Hematopoietic multipotent progenitor cell treated with erythropoietin and hydrocortisone succinate and interleukin-3 and kit ligand, for 6 days (in vitro differentiated cells): ENCODE data around the gene GLB1L2.
"Not testable (repeated sequence)": the region's sequence is repeated elsewhere in the genome, so short reads cannot be mapped to it uniquely, and the experiment has no call there.

Experiments used
- DNase-seq: peaks from one replicate; pipeline ENCODE4 v3.0.0-alpha.2; 2015

The GLB1L2 gene

DNA sequence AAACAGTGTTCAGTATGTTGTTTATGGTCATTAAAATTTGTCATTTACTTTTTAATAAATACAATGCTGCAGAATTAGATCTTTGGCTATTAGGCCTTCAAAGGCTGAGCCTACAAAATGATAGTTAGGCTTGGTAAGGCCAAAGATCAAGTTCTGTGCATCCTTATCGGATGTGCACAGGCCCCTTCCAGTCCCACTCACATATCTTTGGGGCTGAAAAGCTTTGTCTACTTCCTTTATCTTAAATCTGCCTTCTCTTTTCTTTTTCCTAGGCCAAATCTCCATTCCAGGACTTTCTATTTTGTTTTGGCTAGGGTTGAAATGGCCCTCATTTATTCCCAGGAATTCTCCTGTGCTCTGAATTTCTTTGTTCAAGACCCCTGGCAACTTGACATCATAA is 3.4 kb upstream of the GLB1L2 start:
- DNase-seq: no peak

DNA sequence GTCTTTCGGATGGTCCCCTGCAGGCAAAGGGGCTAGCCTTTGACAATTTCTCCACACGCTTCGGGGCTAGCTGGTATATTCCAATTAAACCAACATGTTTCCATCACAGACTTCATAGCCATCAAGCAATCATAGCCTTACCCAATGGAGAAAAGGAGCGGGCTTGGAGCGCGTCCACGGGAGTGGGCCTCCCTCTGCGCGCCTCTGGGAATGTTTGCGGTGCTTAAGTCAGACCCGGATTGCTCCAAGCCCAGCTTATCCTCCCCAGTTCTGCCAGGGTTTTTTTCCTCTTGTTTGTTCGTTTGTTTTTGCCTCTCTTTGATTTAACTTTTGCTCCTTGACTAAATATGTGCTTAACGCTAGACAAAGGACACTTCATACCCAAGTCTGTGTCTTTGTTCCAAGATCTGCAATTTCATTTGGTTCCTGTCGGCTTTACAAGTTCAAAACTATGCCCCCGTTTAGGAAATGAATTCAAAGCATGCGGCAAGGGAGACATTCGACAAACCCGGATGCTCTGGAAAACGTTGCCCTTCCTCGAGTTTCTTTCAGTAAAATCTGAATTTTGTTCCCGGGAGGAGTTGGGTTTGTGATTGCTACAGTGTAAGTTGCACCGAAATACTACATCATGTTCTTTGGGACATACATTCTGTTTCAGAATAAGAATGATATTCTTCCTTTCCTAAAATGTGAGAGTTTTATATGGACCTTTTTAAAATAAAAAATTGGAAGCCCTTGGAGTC is 1.0 kb upstream of the GLB1L2 start:
- DNase-seq: no peak

GRCh38 chr11:134332189-134332631 is 422 bp downstream of the GLB1L2 start:
- peak; percentile 21 for DNase-seq

DNA sequence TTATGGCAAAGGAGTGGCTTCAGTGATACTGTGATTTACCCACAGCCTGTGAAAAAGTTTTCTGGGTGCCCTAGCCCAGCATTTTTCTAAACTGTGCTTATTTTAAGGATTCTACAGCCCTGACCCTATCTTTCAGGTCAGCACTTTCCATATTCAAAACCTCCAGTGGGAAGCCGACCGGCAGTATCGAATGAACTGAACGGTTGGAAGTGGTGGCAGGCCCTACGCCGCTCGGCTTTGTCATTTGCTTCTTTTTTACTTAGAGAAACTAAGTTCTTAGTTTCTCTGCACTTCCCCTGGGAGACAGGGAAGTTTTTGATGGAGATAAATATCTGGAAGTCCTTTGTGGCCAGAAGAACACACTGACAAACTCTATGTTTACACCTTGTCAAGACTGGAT is 994 bp downstream of the GLB1L2 start:
- no peak for DNase-seq

DNA sequence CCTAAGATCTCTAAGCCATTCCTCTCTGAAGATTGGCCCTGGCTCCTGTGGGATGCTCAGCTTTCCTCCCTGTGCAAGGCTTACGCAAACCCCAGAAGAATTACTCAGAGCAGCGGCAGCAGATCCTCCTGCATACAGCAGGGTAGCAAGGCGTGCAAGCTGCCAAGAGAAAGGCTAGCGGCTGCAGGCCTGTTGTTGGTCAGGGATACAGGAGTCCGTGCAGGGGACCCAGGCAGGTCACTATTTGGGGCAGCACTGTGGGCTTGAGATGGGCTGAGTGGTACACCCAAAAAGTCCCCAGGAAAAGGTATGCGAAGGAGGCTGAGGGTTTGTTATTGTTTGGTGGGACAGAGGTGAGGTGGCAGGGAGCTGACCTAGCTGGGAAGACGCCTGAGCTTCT is 1.5 kb downstream of the GLB1L2 start:
- DNase-seq: no peak

DNA sequence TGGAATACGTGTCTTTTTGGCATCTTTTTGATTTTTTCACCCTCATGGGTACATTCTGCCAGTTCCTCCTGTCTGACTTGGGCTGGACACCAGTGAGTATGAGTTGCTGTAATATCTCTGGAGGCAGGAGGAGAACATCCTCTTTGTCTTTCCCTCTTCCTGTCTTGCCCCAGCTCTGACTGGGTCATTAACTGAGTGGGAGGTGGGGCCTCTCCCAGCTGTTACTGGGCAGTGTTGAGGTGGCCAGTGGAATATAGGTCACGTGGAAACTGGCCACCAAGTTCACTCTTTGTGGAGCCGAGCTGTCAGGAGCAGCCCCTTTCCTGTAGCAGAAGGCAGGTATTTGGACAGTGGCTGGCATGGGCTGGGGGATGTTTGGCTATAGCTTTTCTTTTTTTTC is 2.2 kb downstream of the GLB1L2 start:
- DNase-seq: no peak

- no peak for DNase-seq
Measured at GRCh38 chr11:134334796-134335571, 3.2 kb downstream of the GLB1L2 start.

GRCh38 chr11:134337051-134337450 is 5.3 kb downstream of the GLB1L2 start:
- DNase-seq: no peak

DNA sequence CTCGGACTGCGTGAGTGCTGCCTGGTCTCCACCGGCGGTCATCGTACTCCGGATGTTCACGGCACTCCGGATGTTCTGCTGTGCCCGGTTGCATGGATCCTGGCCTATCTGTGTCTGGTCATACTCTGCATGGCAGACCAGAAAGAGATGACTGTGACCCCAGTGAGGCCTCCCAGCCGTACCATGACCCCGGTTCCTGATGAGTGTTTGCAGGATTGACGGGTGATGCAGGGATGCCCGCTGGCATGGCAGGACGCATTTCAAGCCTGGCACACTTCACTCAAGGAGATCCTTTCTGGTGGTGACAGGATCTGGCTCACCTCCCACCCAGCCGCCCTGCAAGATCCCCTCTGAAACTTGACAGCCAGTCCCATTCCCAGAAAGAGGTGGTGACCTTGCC is 6.3 kb downstream of the GLB1L2 start:
- DNase-seq: no peak

DNA sequence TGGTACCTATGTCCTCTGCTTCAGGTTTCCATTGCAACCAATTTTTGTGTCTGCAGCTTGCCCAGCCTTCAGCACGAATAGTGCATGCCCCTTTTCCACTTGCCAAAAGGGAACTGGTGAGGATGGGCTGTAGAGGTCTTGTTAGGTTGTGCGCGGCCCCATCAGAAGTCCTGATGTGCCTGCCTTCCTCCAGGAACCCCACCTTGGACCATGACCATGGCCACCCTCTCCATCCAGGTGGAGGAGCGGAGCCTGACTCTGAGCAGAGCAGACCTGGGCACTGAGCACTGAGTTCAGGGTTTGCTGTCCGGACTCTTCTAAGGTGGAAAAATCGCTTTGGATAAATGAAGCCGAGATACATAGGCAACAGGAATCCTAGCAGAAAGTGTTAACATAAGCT is 6.9 kb downstream of the GLB1L2 start:
- DNase-seq: no peak

DNA sequence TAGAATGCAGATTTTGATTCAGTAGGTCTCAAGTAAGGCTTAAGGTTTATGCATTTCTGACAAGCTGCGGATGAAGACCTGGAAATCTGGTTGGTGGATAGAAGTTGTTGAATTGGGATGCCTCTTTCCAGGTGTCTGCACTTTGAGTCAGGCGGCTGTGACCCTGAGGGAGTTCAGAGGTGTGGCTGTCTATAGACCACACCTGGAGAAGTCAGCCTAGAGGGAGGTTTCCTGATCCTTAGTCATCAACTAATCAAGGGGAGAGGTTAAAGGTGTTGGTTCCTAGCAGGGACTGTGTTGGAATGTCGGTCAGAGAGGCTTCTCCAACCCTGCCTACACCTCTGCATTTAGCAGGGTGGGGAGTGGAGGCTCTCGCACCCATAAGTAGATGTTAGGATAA is 8.0 kb downstream of the GLB1L2 start:
- DNase-seq: no peak

DNA sequence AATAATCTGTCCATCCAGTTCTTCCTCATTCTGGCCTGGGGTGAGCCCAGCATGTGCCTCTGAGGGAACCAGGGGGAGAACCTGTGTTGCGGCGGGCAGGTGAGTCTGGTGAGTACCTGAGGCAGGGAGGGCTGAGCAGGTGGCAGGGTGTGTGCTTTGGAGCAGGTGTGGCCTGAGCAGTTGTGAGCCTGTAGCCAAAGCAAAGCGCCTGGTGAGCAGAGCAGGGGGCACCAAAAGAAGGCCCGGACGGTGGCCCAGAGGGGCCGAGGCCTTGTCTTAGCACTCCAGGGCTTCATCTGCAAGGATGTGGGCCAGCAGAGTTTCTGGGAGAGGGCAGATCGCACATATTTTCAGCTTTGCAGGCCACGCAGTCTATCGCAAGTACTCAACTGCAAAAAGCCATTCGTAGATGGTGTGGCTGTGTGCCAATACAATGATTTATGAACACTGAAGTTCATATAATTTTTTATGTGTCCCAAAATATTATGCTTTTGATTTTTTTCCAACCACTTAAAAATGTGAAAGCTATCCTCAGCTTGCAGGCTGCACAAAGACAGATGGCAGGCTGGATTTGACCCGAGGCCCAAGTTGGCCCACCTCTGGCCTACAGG is 8.7 kb downstream of the GLB1L2 start:
- no peak for DNase-seq

- no peak for DNase-seq
Measured at GRCh38 chr11:134341805-134342571, 10.2 kb downstream of the GLB1L2 start.

DNA sequence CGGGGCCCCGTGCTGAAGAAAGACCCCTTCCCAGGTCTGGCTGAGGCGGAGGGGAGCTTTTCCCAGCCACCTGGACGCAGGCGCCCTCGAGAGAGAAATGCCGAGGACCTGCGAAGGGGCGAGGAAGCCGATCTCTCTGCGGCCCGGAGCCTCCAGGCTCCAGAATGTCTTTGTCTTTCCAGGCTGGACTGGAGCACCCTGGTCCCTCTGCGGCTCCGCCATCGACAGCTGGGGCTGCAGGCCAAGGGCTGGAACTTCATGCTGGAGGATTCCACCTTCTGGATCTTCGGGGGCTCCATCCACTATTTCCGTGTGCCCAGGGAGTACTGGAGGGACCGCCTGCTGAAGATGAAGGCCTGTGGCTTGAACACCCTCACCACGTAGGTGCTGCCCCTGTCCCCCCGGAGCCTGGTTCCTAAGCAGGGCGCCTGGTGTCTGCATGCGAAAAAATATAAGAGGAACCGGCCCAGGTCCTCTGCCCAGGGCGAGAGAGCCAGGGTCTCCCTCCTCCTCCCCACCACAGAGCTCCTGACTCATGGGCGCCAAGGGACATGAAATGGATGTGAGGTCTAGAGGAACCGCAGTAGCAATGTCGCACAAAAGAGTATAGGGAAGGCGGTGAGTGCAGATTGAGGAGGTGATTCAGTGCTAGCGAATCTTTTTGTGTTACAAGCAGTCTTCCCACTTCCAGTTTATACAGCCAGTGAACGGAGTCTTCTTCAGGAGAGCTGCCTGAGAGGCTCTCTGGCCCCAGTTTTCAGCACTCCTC is 11.0 kb downstream of the GLB1L2 start:
- no peak for DNase-seq

GRCh38 chr11:134343646-134344045 is 11.9 kb downstream of the GLB1L2 start:
- no peak for DNase-seq

GRCh38 chr11:134344497-134345236 is 12.9 kb downstream of the GLB1L2 start:
- not testable (repeated sequence) for DNase-seq

DNA sequence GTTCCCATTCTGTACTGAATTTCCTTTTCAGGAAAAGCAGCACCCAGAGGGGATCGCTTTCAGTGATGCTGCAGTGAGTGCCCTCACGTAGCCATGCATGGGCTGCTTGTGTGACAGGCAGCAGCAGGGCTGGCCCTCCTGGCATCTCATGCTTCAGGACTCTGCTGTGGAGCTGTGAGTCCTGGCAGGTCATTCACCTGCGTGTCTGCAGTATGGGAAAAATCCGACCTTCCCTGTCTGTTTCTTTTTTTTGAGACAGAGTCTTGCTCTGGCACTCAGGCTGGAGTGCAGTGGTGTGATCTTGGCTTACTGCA is 13.4 kb downstream of the GLB1L2 start:
- DNase-seq: no peak

GRCh38 chr11:134346101-134346975 is 14.6 kb downstream of the GLB1L2 start:
- no peak for DNase-seq

- DNase-seq: no peak
Measured at GRCh38 chr11:134346976-134347350, 15.2 kb downstream of the GLB1L2 start.

- no peak for DNase-seq
Measured at GRCh38 chr11:134347441-134347840, 15.7 kb downstream of the GLB1L2 start.
